ENCODE results near the gene CAMTA1.
A peak's percentile ranks its signal among the peaks of the same experiment; 100 is the strongest.

CAMTA1 gene

DNA sequence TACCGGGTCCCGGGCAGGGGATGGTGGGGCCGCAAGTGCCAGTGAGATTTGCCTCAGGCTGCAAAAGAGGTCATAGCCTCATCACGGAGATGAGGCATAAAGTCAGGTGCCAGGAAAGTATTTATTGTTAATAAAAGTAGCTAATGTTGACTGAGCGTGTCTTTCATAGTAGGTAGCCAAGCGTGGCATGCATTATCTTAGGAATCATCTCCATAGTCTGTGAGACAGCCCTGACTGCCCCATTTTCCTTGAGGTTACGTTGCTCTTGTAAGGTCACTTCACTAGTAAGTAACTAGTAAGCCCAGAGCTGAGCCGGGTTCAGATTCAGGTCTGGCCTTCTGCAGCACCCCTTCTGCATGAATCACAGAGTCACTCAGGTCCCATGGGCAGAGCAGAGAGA, 174.2 kb downstream of the CAMTA1 start:
- H3K27me3 ChIP-seq (ENCODE audit: control insufficient read depth, insufficient read depth, low read length): no peaks in the 10 kb centered on the region
- H3K4me1 ChIP-seq (ENCODE audit: control insufficient read depth, low read depth, low read length): peaks cover 16% of the 10 kb centered on the region
- no peaks in the 10 kb centered on the region for H3K36me3 ChIP-seq (ENCODE audit: control insufficient read depth, low read depth, low read length)
- H3K9ac ChIP-seq (ENCODE audit: low read length): no peak overlapping the region
- no peaks in the 10 kb centered on the region for H3K9me3 ChIP-seq (ENCODE audit: control insufficient read depth, low read depth, low read length)
- no peak overlapping the region for H3K4me3 ChIP-seq (ENCODE audit: low read length)
- no peak overlapping the region for H3K27ac ChIP-seq (ENCODE audit: low read length)

- Histone ChIP-seq H3K36me3 (ENCODE audit: control insufficient read depth, low read depth, low read length) (no peaks in the 10 kb centered on the region), H3K4me3 (ENCODE audit: low read length) (no peak overlapping the region), H3K27me3 (ENCODE audit: control insufficient read depth, insufficient read depth, low read length) (no peaks in the 10 kb centered on the region), H3K27ac (ENCODE audit: low read length) (no peak overlapping the region), H3K4me1 (ENCODE audit: control insufficient read depth, low read depth, low read length) (peaks cover 16% of the 10 kb centered on the region), H3K9me3 (ENCODE audit: control insufficient read depth, low read depth, low read length) (no peaks in the 10 kb centered on the region), H3K9ac (ENCODE audit: low read length) (no peak overlapping the region)
These were observed 175.1 kb downstream of the CAMTA1 start for GRCh38 chr1:6960291-6960811.

GRCh38 chr1:6960860-6961259, 175.6 kb downstream of the CAMTA1 start:
- H3K9ac ChIP-seq (ENCODE audit: low read length): no peak overlapping the region

GRCh38 chr1:6961289-6961688, 176.0 kb downstream of the CAMTA1 start:
- peaks cover 15% of the 10 kb centered on the region for H3K4me1 ChIP-seq (ENCODE audit: control insufficient read depth, low read depth, low read length)
- H3K27me3 ChIP-seq (ENCODE audit: control insufficient read depth, insufficient read depth, low read length): no peaks in the 10 kb centered on the region
- H3K9ac ChIP-seq (ENCODE audit: low read length): no peak overlapping the region
- H3K9me3 ChIP-seq (ENCODE audit: control insufficient read depth, low read depth, low read length): no peaks in the 10 kb centered on the region
- H3K36me3 ChIP-seq (ENCODE audit: control insufficient read depth, low read depth, low read length): no peaks in the 10 kb centered on the region
- H3K4me3 ChIP-seq (ENCODE audit: low read length): peak overlapping the region; percentile 81
- no peak overlapping the region for H3K27ac ChIP-seq (ENCODE audit: low read length)

More at GRCh38 chr1:6960860-6961259, 175.6 kb downstream of the CAMTA1 start:
- Histone ChIP-seq H3K27me3 (ENCODE audit: control insufficient read depth, insufficient read depth, low read length) (no peaks in the 10 kb centered on the region), H3K36me3 (ENCODE audit: control insufficient read depth, low read depth, low read length) (no peaks in the 10 kb centered on the region), H3K4me3 (ENCODE audit: low read length) (no peak overlapping the region), H3K9me3 (ENCODE audit: control insufficient read depth, low read depth, low read length) (no peaks in the 10 kb centered on the region), H3K4me1 (ENCODE audit: control insufficient read depth, low read depth, low read length) (peaks cover 18% of the 10 kb centered on the region), H3K27ac (ENCODE audit: low read length) (no peak overlapping the region)

DNA sequence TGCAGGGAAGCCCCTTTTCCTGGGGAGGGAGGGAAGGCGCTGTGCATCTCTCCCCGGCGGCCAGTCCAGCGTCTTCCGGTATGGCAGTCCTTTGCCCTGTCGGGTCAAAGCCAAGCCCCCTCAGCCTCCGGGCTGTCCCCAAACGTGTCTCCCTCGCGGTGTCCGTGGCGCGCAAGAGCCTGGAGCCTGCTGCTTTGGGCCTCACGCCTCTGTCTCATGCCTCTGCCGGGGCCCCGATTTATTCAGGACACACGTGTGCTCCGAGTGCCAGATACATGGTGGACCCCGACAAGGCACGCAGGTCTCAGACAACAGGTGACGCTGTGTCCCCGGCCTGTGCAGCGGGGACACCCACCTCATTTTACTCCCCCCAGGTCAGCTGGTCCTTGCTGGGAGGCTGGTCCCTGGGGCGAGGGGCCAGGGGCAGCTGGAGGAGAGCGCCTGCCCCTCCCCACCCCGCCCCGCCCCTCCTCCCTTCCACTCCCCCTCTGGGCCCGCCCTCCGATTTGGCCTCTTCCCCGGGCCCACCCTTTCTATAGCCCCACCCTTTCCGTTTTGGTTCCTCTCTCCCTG, 176.7 kb downstream of the CAMTA1 start:
- Histone ChIP-seq H3K9me3 (ENCODE audit: control insufficient read depth, low read depth, low read length) (no peaks in the 10 kb centered on the region), H3K9ac (ENCODE audit: low read length) (peak overlapping the region; percentile 31), H3K4me3 (ENCODE audit: low read length) (peak overlapping the region; percentile 81), H3K4me1 (ENCODE audit: control insufficient read depth, low read depth, low read length) (peaks cover 10% of the 10 kb centered on the region), H3K27me3 (ENCODE audit: control insufficient read depth, insufficient read depth, low read length) (no peaks in the 10 kb centered on the region), H3K36me3 (ENCODE audit: control insufficient read depth, low read depth, low read length) (no peaks in the 10 kb centered on the region), H3K27ac (ENCODE audit: low read length) (no peak overlapping the region)

- H3K36me3 ChIP-seq (ENCODE audit: control insufficient read depth, low read depth, low read length): no peaks in the 10 kb centered on the region
- no peaks in the 10 kb centered on the region for H3K27me3 ChIP-seq (ENCODE audit: control insufficient read depth, insufficient read depth, low read length)
- peaks cover 10% of the 10 kb centered on the region for H3K4me1 ChIP-seq (ENCODE audit: control insufficient read depth, low read depth, low read length)
- H3K27ac ChIP-seq (ENCODE audit: low read length): no peak overlapping the region
- no peaks in the 10 kb centered on the region for H3K9me3 ChIP-seq (ENCODE audit: control insufficient read depth, low read depth, low read length)
- no peak overlapping the region for H3K9ac ChIP-seq (ENCODE audit: low read length)
- no peak overlapping the region for H3K4me3 ChIP-seq (ENCODE audit: low read length)
These were observed 177.3 kb downstream of the CAMTA1 start for GRCh38 chr1:6962478-6962995.

GRCh38 chr1:6962996-6963911, 178.0 kb downstream of the CAMTA1 start:
- peaks cover 10% of the 10 kb centered on the region for H3K4me1 ChIP-seq (ENCODE audit: control insufficient read depth, low read depth, low read length)
- H3K27me3 ChIP-seq (ENCODE audit: control insufficient read depth, insufficient read depth, low read length): no peaks in the 10 kb centered on the region
- H3K36me3 ChIP-seq (ENCODE audit: control insufficient read depth, low read depth, low read length): no peaks in the 10 kb centered on the region
- no peak overlapping the region for H3K27ac ChIP-seq (ENCODE audit: low read length)
- no peaks in the 10 kb centered on the region for H3K9me3 ChIP-seq (ENCODE audit: control insufficient read depth, low read depth, low read length)
- H3K4me3 ChIP-seq (ENCODE audit: low read length): peak overlapping the region; percentile 57
- peak overlapping the region; percentile 12 for H3K9ac ChIP-seq (ENCODE audit: low read length)

- Histone ChIP-seq H3K36me3 (ENCODE audit: control insufficient read depth, low read depth, low read length) (no peaks in the 10 kb centered on the region), H3K27me3 (ENCODE audit: control insufficient read depth, insufficient read depth, low read length) (no peaks in the 10 kb centered on the region), H3K9me3 (ENCODE audit: control insufficient read depth, low read depth, low read length) (no peaks in the 10 kb centered on the region), H3K4me1 (ENCODE audit: control insufficient read depth, low read depth, low read length) (peaks cover 10% of the 10 kb centered on the region), H3K9ac (ENCODE audit: low read length) (no peak overlapping the region), H3K27ac (ENCODE audit: low read length) (no peak overlapping the region), H3K4me3 (ENCODE audit: low read length) (peak overlapping the region; percentile 57)
These were observed 178.7 kb downstream of the CAMTA1 start for GRCh38 chr1:6963912-6964307.

GRCh38 chr1:6965083-6965934, 180.1 kb downstream of the CAMTA1 start:
- no peak overlapping the region for H3K4me3 ChIP-seq (ENCODE audit: low read length)
- H3K36me3 ChIP-seq (ENCODE audit: control insufficient read depth, low read depth, low read length): no peaks in the 10 kb centered on the region
- no peaks in the 10 kb centered on the region for H3K9me3 ChIP-seq (ENCODE audit: control insufficient read depth, low read depth, low read length)
- no peaks in the 10 kb centered on the region for H3K27me3 ChIP-seq (ENCODE audit: control insufficient read depth, insufficient read depth, low read length)
- no peak overlapping the region for H3K27ac ChIP-seq (ENCODE audit: low read length)
- no peak overlapping the region for H3K9ac ChIP-seq (ENCODE audit: low read length)
- H3K4me1 ChIP-seq (ENCODE audit: control insufficient read depth, low read depth, low read length): peaks cover 10% of the 10 kb centered on the region

- H3K4me1 ChIP-seq (ENCODE audit: control insufficient read depth, low read depth, low read length): peaks cover 10% of the 10 kb centered on the region
- no peak overlapping the region for H3K9ac ChIP-seq (ENCODE audit: low read length)
These were observed 180.6 kb downstream of the CAMTA1 start for GRCh38 chr1:6965935-6966241.

DNA sequence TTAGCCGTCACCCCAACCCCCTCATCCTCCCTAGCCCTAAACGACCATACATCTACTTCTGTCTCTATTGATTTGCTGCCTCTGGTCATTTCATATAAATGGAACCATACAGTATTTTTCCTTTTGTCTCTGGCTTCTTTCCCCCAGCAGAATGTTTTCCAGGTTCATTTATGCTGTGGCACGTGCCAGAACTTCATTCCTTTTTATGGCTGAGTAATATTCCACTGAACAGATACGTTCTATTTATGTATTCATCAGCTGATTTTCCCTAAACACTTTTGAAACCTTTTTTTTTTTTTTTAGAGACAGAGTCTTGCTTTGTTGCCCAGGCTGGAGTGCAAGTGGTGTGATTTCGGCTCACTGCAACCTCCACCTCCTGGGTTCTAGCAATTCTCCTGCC, 181.1 kb downstream of the CAMTA1 start:
- Histone ChIP-seq H3K36me3 (ENCODE audit: control insufficient read depth, low read depth, low read length) (no peaks in the 10 kb centered on the region), H3K9ac (ENCODE audit: low read length) (no peak overlapping the region), H3K4me3 (ENCODE audit: low read length) (no peak overlapping the region), H3K27me3 (ENCODE audit: control insufficient read depth, insufficient read depth, low read length) (no peaks in the 10 kb centered on the region), H3K27ac (ENCODE audit: low read length) (no peak overlapping the region), H3K4me1 (ENCODE audit: control insufficient read depth, low read depth, low read length) (peaks cover 10% of the 10 kb centered on the region), H3K9me3 (ENCODE audit: control insufficient read depth, low read depth, low read length) (no peaks in the 10 kb centered on the region)

More at GRCh38 chr1:6965935-6966241, 180.6 kb downstream of the CAMTA1 start:
- no peak overlapping the region for H3K4me3 ChIP-seq (ENCODE audit: low read length)
- H3K27me3 ChIP-seq (ENCODE audit: control insufficient read depth, insufficient read depth, low read length): no peaks in the 10 kb centered on the region
- no peak overlapping the region for H3K27ac ChIP-seq (ENCODE audit: low read length)
- H3K9me3 ChIP-seq (ENCODE audit: control insufficient read depth, low read depth, low read length): no peaks in the 10 kb centered on the region
- no peaks in the 10 kb centered on the region for H3K36me3 ChIP-seq (ENCODE audit: control insufficient read depth, low read depth, low read length)
